Keratinocyte (primary cell): ENCODE measurements around the gene SLC38A3. TPM values are rescaled to one million over a fixed set of nuclear protein-coding genes. Genes with fewer than 3 reads are reported as not detected.

Experiments used
- DNase-seq: peaks from one replicate; pipeline ENCODE4 v3.0.0-alpha.2; 2011; ENCODE audit warnings: low read depth, missing footprints, low spot score
- FAIRE-seq: peaks from 2 replicates; lab custom pipeline; 2011; peaks lifted over from hg19 to GRCh38; lab: Jason Lieb, UNC
- H2AFZ ChIP-seq: 2 replicates; pipeline ENCODE4 v1.6.0; 2012; ENCODE audit warnings: low read length, control low read depth, inconsistent platforms; ENCODE audit not compliant: control insufficient read depth
- H3K27ac ChIP-seq: 2 replicates; pipeline ENCODE4 v1.5.1; 2011; ENCODE audit warnings: low read length; ENCODE audit not compliant: control insufficient read depth, insufficient read depth
- H3K27me3 ChIP-seq: 3 replicates; pipeline ENCODE4 v1.6.0; 2011; ENCODE audit warnings: low read length; ENCODE audit not compliant: control insufficient read depth, insufficient read depth; ENCODE audit errors: extremely low read depth
- H3K36me3 ChIP-seq, 2 experiments: 2 replicates in 1 of 2; 3 replicates in 1 of 2; pipeline ENCODE4 v1.5.1; 2011; ENCODE audit warnings: low read length in 2 of 2, mild to moderate bottlenecking in 1 of 2; ENCODE audit not compliant: control insufficient read depth in 2 of 2, insufficient read depth in 2 of 2; ENCODE audit errors: extremely low read depth in 1 of 2
- H3K4me1 ChIP-seq: 3 replicates; pipeline ENCODE4 v1.5.1; 2011; ENCODE audit warnings: low read length; ENCODE audit not compliant: control insufficient read depth, insufficient read depth; ENCODE audit errors: extremely low read depth
- H3K4me2 ChIP-seq: 3 replicates; pipeline ENCODE4 v1.6.0; 2011; ENCODE audit warnings: low read depth, low read length; ENCODE audit not compliant: control insufficient read depth, insufficient read depth; ENCODE audit errors: extremely low read depth
- H3K4me3 ChIP-seq, 3 experiments: fragments of 200-600 bp in 1 of 3; sonication (generic) in 1 of 3; 2 replicates in 2 of 3; 3 replicates in 1 of 3; pipeline ENCODE4 v1.5.1; 2011 to 2016; ENCODE audit warnings: low read length in 3 of 3, mild to moderate bottlenecking in 3 of 3, control low read depth in 2 of 3, inconsistent platforms in 1 of 3, low read depth in 1 of 3, mixed read lengths in 1 of 3, mixed run types in 1 of 3, moderate library complexity in 1 of 3; ENCODE audit not compliant: control insufficient read depth in 2 of 3, insufficient read depth in 2 of 3; ENCODE audit errors: extremely low read depth in 1 of 3
- H3K79me2 ChIP-seq: 2 replicates; pipeline ENCODE4 v1.6.0; 2012; ENCODE audit warnings: low read length; ENCODE audit not compliant: control insufficient read depth, insufficient read depth
- H3K9ac ChIP-seq: 3 replicates; pipeline ENCODE4 v1.6.0; 2011; ENCODE audit warnings: low read length; ENCODE audit not compliant: control insufficient read depth, insufficient read depth; ENCODE audit errors: extremely low read depth
- H3K9me1 ChIP-seq: 3 replicates; pipeline ENCODE4 v1.6.0; 2011; ENCODE audit warnings: low read length; ENCODE audit not compliant: control insufficient read depth, insufficient read depth; ENCODE audit errors: extremely low read depth
- H3K9me3 ChIP-seq: 2 replicates; pipeline ENCODE4 v1.5.1; 2012; ENCODE audit warnings: low read depth, low read length; ENCODE audit not compliant: control insufficient read depth
- H4K20me1 ChIP-seq: 3 replicates; pipeline ENCODE4 v1.6.0; 2011; ENCODE audit warnings: low read length; ENCODE audit not compliant: control insufficient read depth, insufficient read depth; ENCODE audit errors: extremely low read depth
- CTCF ChIP-seq, 3 experiments: IDR thresholded peaks in 1 of 3; conservative IDR thresholded peaks in 1 of 3; optimal IDR thresholded peaks in 1 of 3; 2 replicates in 2 of 3; 3 replicates in 1 of 3; pipeline versions ENCODE3 to v1.5.1; 2011; ENCODE audit warnings: low read length in 3 of 3, mild to moderate bottlenecking in 3 of 3, moderate library complexity in 2 of 3, control low read depth in 1 of 3, inconsistent platforms in 1 of 3; ENCODE audit not compliant: insufficient read depth in 2 of 3; ENCODE audit errors: extremely low read depth in 1 of 3
- EZH2 ChIP-seq: IDR thresholded peaks from one replicate; pipeline ENCODE4 v1.6.1; 2012; ENCODE audit warnings: inconsistent platforms, mild to moderate bottlenecking, low read length, moderate library complexity
- dilution Hi-C: fragments of 300-500 bp; cut with MboI; formaldehyde crosslinking; loops from one replicate; pipeline ENCODE4 v1.7.0; 2020; ENCODE audit warnings: low sequenced_read_pairs; ENCODE audit not compliant: extremely low pct_ligation_motif_present
- polyA plus RNA-seq, 5 experiments: library from polyadenylated mRNA; depleted of rRNA in 3 of 5; stranded (reverse) in 3 of 5; stranded (forward) in 1 of 5; unstranded in 1 of 5; fragments of >200 nt; gene quantifications; 1 replicate in 1 of 5; 2 replicates in 3 of 5; 3 replicates in 1 of 5; pipeline versions ENCODE4 v1.2.1 to v1.2.3, GENCODE V29; 2011 to 2012; ENCODE audit warnings: missing spikeins in 2 of 5, low read depth in 1 of 5, low replicate concordance in 1 of 5

Gene SLC38A3
- polyA plus RNA-seq, 1 donor (not counting 4 experiments of a cell fraction or from before 2014, with no cell fraction given) = not detected

- no peaks in the 10 kb centered on the region for H3K79me2 ChIP-seq
- H3K9me3 ChIP-seq = no peaks in the 10 kb centered on the region
- H3K36me3 ChIP-seq = no peaks in the 10 kb centered on the region
- FAIRE-seq (no peak), DNase-seq (no peak)
- H3K27ac ChIP-seq = no peak overlapping the region
- no peaks in the 10 kb centered on the region for H4K20me1 ChIP-seq
- no peak overlapping the region for H3K4me3 ChIP-seq
- peaks cover 12% of the 10 kb centered on the region for H3K4me1 ChIP-seq
- H3K27me3 ChIP-seq = peaks cover 4% of the 10 kb centered on the region
- H3K4me2 ChIP-seq = no peak overlapping the region
- H3K9me1 ChIP-seq = no peaks in the 10 kb centered on the region
- no peak overlapping the region for H3K9ac ChIP-seq
- no peak overlapping the region for H2AFZ ChIP-seq
- dilution Hi-C loops = no loop called here
- TF ChIP-seq CTCF (optimal IDR thresholded peaks at IDR 0.05 in 1 of 3, IDR thresholded peaks at IDR 0.05 in 1 of 3, conservative IDR thresholded peaks at IDR 0.05 in 1 of 3; ENCODE audit: extremely low read depth in 1 of 3, insufficient read depth in 2 of 3, low read length in 3 of 3) = no peak
- TF ChIP-seq EZH2 = no peak
Observed at GRCh38 chr3:50222169-50222528, 17.1 kb downstream of the SLC38A3 start.

GRCh38 chr3:50224639-50225038 lies 19.6 kb downstream of the SLC38A3 start:
- DNase-seq (no peak), FAIRE-seq (no peak)
- Histone ChIP-seq H3K4me2 (no peak overlapping the region), H3K4me3 (no peak overlapping the region), H3K27ac (no peak overlapping the region), H3K4me1 (peaks cover 15% of the 10 kb centered on the region), H3K9me1 (no peaks in the 10 kb centered on the region), H4K20me1 (no peaks in the 10 kb centered on the region), H2AFZ (no peak overlapping the region), H3K79me2 (no peaks in the 10 kb centered on the region), H3K27me3 (peaks cover 4% of the 10 kb centered on the region), H3K36me3 (no peaks in the 10 kb centered on the region), H3K9me3 (no peaks in the 10 kb centered on the region), H3K9ac (no peak overlapping the region)
- dilution Hi-C loops = no loop called here
- TF ChIP-seq CTCF (optimal IDR thresholded peaks at IDR 0.05 in 1 of 3, IDR thresholded peaks at IDR 0.05 in 1 of 3, conservative IDR thresholded peaks at IDR 0.05 in 1 of 3; ENCODE audit: extremely low read depth in 1 of 3, insufficient read depth in 2 of 3, low read length in 3 of 3) (peak in 1 of 3 experiments; percentile 3), EZH2 (no peak)
